ENCODE measurements around the gene MMP17. TPM values are rescaled to one million over a fixed set of nuclear protein-coding genes. Genes with fewer than 3 reads are reported as not detected.

Gene MMP17
- total and polyA plus RNA-seq, 10 of the 15 experiments (the other 5 are each of a cell fraction or from before 2014, with no cell fraction given), result 0.11 to 0.28 (median 0.23) TPM; not detected in 7

DNA sequence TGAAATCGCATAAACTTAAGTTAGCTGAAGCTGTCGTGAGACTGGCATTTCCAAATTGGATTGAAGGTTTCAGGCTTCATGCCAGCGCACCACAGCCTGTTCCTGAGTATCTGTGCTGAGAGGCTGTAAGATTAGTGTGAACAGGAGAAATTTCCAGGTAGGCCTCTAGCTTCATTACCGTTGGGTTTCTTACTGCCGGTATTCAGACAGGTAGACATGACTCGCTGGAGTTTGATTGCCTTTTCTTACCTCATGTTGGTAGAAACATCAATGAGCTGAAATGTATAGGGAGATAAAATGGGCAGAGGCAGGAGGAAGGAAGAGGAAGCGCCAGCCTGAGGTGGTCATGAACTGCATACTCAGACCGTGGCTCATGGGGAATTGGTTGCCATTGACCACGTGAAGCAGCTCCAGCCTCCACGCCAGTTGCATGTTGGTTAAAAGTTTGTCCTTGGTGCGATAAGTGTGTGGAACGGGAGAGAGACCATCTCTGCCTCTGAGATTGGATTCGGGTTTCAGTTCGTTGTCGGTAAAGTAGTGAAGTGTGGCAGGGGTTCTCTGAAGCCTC lies 42.3 kb upstream of the MMP17 start:
- Histone ChIP-seq H3K27ac (ENCODE audit: control insufficient read depth, insufficient read depth) (no peak overlapping the region), H3K4me3 (no peak overlapping the region), H3K9ac (ENCODE audit: control insufficient read depth, insufficient read depth, low read length) (no peak overlapping the region), H3K27me3 (replicated peaks in 1 of 2; ENCODE audit: control insufficient read depth in 2 of 2, insufficient read depth in 2 of 2, low read length in 1 of 2) (no peaks in the 10 kb centered on the region), H2AFZ (ENCODE audit: control insufficient read depth, low read depth, low read length) (no peak overlapping the region), H3K4me2 (ENCODE audit: control insufficient read depth, insufficient read depth) (no peak overlapping the region), H3K36me3 (ENCODE audit: control insufficient read depth in 2 of 2, insufficient read depth in 2 of 2, low read length in 1 of 2) (peaks cover 15 to 16% of the 10 kb centered on the region in 2 experiments), H3K79me2 (ENCODE audit: control insufficient read depth, insufficient read depth, low read length) (no peaks in the 10 kb centered on the region), H3K4me1 (ENCODE audit: control insufficient read depth, insufficient read depth, low read length) (peaks cover 3% of the 10 kb centered on the region; the same call in 1 of the 2 replicates), H3K9me3 (replicated peaks; ENCODE audit: control insufficient read depth, insufficient read depth, low read length) (no peaks in the 10 kb centered on the region), H4K20me1 (ENCODE audit: control insufficient read depth, insufficient read depth) (no peaks in the 10 kb centered on the region)
- no peak for TF ChIP-seq TCF3 (IDR thresholded peaks at IDR 0.05; ENCODE audit: borderline replicate concordance, insufficient read depth, low read depth, low read length)
- CTCF ChIA-PET, result interaction anchor here (1.2 kb wide), 1 partner anchor 11 kb away, joined by 4 read pairs; no protein-coding TSS in a partner anchor
- SMC1A ChIA-PET (ENCODE audit: uncharacterized antibody, unreplicated experiment), result interaction anchor here (2.3 kb wide), 1 partner anchor 10 kb away, joined by 6 read pairs; no protein-coding TSS in a partner anchor
- in situ Hi-C loops (cut with MboI) (no loop called here), intact Hi-C loops (cut with micrococcal nuclease; ENCODE audit: unreplicated experiment) (no loop called here)
- RAD21 ChIA-PET (ENCODE audit: unreplicated experiment), result no interaction called here
- no peak for DNase-seq (ENCODE audit: low read depth, low spot score)
- POLR2A ChIA-PET, result no interaction called here
- no peak for FAIRE-seq
- no peak for ATAC-seq
- no TSS peak for BruUV-seq (replicated peaks)
- WGBS (ENCODE audit: insufficient coverage, insufficient replicate concordance, low lambda C conversion rate, missing lambda C conversion rate), result 95% methylated on average over 15 of the region's 15 CpGs

GRCh38 chr12:131786331-131786730 lies 41.9 kb upstream of the MMP17 start:
- ChIA-PET POLR2A (no interaction called here), SMC1A (ENCODE audit: uncharacterized antibody, unreplicated experiment) (interaction anchor here (2.3 kb wide), 1 partner anchor 10 kb away, joined by 6 read pairs; no protein-coding TSS in a partner anchor), CTCF (no interaction called here), RAD21 (ENCODE audit: unreplicated experiment) (no interaction called here)
- 87% methylated on average over 13 of the region's 15 CpGs for WGBS (ENCODE audit: insufficient coverage, insufficient replicate concordance, low lambda C conversion rate, missing lambda C conversion rate)
- no peak overlapping the region for H3K9ac ChIP-seq (ENCODE audit: control insufficient read depth, insufficient read depth, low read length)
- intact Hi-C loops (cut with micrococcal nuclease; ENCODE audit: unreplicated experiment) (no loop called here), in situ Hi-C loops (cut with MboI) (no loop called here)
- BruUV-seq (replicated peaks), result no TSS peak
- peaks cover 14 to 16% of the 10 kb centered on the region in 2 experiments for H3K36me3 ChIP-seq (ENCODE audit: control insufficient read depth in 2 of 2, insufficient read depth in 2 of 2, low read length in 1 of 2)
- H3K79me2 ChIP-seq (ENCODE audit: control insufficient read depth, insufficient read depth, low read length), result no peaks in the 10 kb centered on the region
- H3K27ac ChIP-seq (ENCODE audit: control insufficient read depth, insufficient read depth), result no peak overlapping the region
- no peaks in the 10 kb centered on the region for H3K9me3 ChIP-seq (replicated peaks; ENCODE audit: control insufficient read depth, insufficient read depth, low read length)
- H4K20me1 ChIP-seq (ENCODE audit: control insufficient read depth, insufficient read depth), result no peaks in the 10 kb centered on the region
- H3K4me3 ChIP-seq, result no peak overlapping the region
- no peak for FAIRE-seq
- no peak overlapping the region for H3K4me2 ChIP-seq (ENCODE audit: control insufficient read depth, insufficient read depth)
- no peak overlapping the region for H2AFZ ChIP-seq (ENCODE audit: control insufficient read depth, low read depth, low read length)
- peaks cover 3% of the 10 kb centered on the region; the same call in 1 of the 2 replicates for H3K4me1 ChIP-seq (ENCODE audit: control insufficient read depth, insufficient read depth, low read length)
- no peak for DNase-seq (ENCODE audit: low read depth, low spot score)
- no peak for ATAC-seq
- H3K27me3 ChIP-seq (replicated peaks in 1 of 2; ENCODE audit: control insufficient read depth in 2 of 2, insufficient read depth in 2 of 2, low read length in 1 of 2), result no peaks in the 10 kb centered on the region
- TF ChIP-seq ZBTB11 (CRISPR knock-in tag; IDR thresholded peaks at IDR 0.05) (no peak), YY1 (IDR thresholded peaks at IDR 0.05; ENCODE audit: low read depth, low read length) (no peak), KDM1A (IDR thresholded peaks at IDR 0.05; ENCODE audit: borderline replicate concordance) (no peak), BCL3 (IDR thresholded peaks at IDR 0.05; ENCODE audit: borderline replicate concordance, insufficient read depth, low read depth, low read length, poor library complexity, severe bottlenecking) (no peak), NR2C1 (IDR thresholded peaks at IDR 0.05) (no peak), YBX1 (IDR thresholded peaks at IDR 0.05) (no peak), GABPA (IDR thresholded peaks at IDR 0.05; ENCODE audit: low read depth) (no peak), RBBP5 (conservative IDR thresholded peaks at IDR 0.05) (no peak), MTA2 (IDR thresholded peaks at IDR 0.05; ENCODE audit: low read depth) (no peak), BRCA1 (IDR thresholded peaks at IDR 0.05; ENCODE audit: low read depth, low read length) (no peak), RUNX3 (IDR thresholded peaks at IDR 0.05; ENCODE audit: low read length) (no peak), CHD2 (IDR thresholded peaks at IDR 0.05; ENCODE audit: borderline replicate concordance, low read depth, low read length) (no peak), TARDBP (IDR thresholded peaks at IDR 0.05; ENCODE audit: borderline replicate concordance) (no peak)

All from GM12878 (cell line).